Measurements from ENCODE around the gene SAMM50.

DNA sequence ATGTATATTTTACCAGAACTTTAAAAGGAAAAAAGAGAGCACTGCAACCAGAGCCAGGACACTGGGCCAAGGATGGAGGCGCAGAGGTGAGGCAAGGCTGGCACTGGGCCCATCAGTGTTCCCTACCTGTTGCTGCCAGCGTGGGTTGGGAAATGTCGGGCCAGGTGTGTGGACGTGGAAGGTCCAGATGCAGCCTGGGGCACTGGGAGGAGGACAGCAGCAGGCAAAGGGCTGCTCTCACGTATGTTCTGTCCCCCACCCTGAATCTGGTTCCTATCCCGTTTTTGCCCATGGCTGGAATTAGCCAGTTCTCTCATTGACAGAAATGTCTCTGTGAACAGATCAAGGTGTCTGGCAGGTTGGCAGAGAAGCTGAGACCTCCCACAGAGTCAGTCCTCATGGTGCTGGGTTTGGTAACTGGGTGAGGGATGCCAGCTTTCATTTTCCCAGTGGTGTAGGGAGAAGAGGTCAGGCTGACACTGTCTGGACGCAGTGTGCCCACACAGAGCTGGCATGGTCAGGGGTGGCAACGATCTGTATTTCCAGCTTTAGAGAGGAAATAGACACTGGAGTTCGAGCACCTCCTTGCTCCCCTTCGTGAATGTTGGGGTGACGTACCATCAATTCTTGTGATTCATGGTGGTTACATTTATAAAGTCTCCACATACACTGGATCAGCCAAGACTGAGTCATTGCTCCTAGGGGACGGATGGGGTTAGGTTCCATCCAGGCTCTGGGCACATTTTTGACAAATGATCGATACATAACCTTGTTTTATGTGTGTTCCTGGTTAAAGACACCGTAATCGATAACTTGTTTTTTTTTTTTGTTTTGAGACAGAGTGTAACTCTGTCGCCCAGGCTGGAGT lies 35.9 kb upstream of the SAMM50 start:
- TF ChIP-seq EZH2 (IDR thresholded peaks at IDR 0.05; ENCODE audit: borderline replicate concordance, low read depth, low read length, poor library complexity, severe bottlenecking), result no peak
- TF ChIP-seq CTCF (conservative IDR thresholded peaks at IDR 0.05; ENCODE audit: low read depth, low read length), result no peak
